ENCODE data around the gene ZFAND2A. TPM values are rescaled to one million over a fixed set of nuclear protein-coding genes. Genes with fewer than 3 reads are reported as not detected.

The ZFAND2A gene
- polyA plus RNA-seq, 1 donor (not counting 4 experiments of a cell fraction or from before 2014, with no cell fraction given) = 25.5 TPM

DNA sequence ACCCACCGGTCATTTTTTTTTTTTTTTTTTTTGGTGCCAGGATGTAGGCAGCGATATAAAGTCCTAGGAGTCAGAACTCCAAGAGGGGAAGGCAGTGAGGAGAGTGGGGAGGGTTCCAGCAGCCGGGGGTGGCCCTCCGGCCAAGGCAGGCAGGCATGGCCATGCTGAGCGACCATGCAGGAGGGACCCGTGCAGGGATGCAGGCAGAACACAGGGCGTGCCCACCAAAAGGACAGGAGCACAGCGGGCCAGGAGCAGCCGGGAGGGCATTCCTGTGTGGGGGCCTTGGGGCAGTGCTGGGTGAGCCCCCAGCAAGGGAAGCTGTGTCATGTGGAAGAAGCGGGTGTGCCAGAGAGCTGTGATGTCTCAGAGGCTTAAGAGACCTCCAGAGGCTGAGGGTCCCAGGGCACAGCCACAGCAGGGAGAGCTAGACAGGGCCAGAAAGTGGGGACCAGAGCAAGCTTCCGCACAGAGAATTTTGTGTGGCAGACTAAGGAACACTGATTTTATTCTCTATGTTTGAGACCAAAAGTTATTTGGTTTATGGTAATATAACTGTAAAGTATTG, 5.7 kb downstream of the ZFAND2A start:
- no peaks in the 10 kb centered on the region for H3K27me3 ChIP-seq (ENCODE audit: control insufficient read depth, extremely low read depth, insufficient read depth, low read length)
- dilution Hi-C loops (cut with MboI; ENCODE audit: extremely low pct_ligation_motif_present, low sequenced_read_pairs) = no loop called here
- no peak overlapping the region for H3K9ac ChIP-seq (ENCODE audit: control insufficient read depth, extremely low read depth, insufficient read depth, low read length)
- H3K27ac ChIP-seq (ENCODE audit: control insufficient read depth, insufficient read depth, low read length) = no peak overlapping the region
- no peaks in the 10 kb centered on the region for H3K9me1 ChIP-seq (ENCODE audit: control insufficient read depth, extremely low read depth, insufficient read depth, low read length)
- H2AFZ ChIP-seq (ENCODE audit: control insufficient read depth, low read length) = no peak overlapping the region
- H4K20me1 ChIP-seq (ENCODE audit: control insufficient read depth, extremely low read depth, insufficient read depth, low read length) = no peaks in the 10 kb centered on the region
- H3K4me1 ChIP-seq (ENCODE audit: control insufficient read depth, extremely low read depth, insufficient read depth, low read length) = peaks cover 11% of the 10 kb centered on the region
- no peak overlapping the region for H3K4me2 ChIP-seq (ENCODE audit: control insufficient read depth, extremely low read depth, insufficient read depth, low read depth, low read length)
- H3K9me3 ChIP-seq (ENCODE audit: control insufficient read depth, low read depth, low read length) = no peaks in the 10 kb centered on the region
- peaks cover 34% of the 10 kb centered on the region for H3K79me2 ChIP-seq (ENCODE audit: control insufficient read depth, insufficient read depth, low read length)
- FAIRE-seq (no peak), DNase-seq (ENCODE audit: low read depth, low spot score) (no peak)
- no peak overlapping the region for H3K4me3 ChIP-seq (ENCODE audit: control insufficient read depth in 2 of 3, extremely low read depth in 1 of 3, insufficient read depth in 2 of 3, low read depth in 1 of 3, low read length in 3 of 3)
- TF ChIP-seq, protein P1, sequence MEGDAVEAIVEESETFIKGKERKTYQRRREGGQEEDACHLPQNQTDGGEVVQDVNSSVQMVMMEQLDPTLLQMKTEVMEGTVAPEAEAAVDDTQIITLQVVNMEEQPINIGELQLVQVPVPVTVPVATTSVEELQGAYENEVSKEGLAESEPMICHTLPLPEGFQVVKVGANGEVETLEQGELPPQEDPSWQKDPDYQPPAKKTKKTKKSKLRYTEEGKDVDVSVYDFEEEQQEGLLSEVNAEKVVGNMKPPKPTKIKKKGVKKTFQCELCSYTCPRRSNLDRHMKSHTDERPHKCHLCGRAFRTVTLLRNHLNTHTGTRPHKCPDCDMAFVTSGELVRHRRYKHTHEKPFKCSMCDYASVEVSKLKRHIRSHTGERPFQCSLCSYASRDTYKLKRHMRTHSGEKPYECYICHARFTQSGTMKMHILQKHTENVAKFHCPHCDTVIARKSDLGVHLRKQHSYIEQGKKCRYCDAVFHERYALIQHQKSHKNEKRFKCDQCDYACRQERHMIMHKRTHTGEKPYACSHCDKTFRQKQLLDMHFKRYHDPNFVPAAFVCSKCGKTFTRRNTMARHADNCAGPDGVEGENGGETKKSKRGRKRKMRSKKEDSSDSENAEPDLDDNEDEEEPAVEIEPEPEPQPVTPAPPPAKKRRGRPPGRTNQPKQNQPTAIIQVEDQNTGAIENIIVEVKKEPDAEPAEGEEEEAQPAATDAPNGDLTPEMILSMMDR (optimal IDR thresholded peaks at IDR 0.05 in 1 of 3, IDR thresholded peaks at IDR 0.05 in 1 of 3, conservative IDR thresholded peaks at IDR 0.05 in 1 of 3; ENCODE audit: extremely low read depth in 1 of 3, insufficient read depth in 2 of 3, low read length in 3 of 3) = no peak
- TF ChIP-seq EZH2 (IDR thresholded peaks at IDR 0.05; ENCODE audit: low read length) = no peak
- peaks cover 37 to 46% of the 10 kb centered on the region in 2 experiments for H3K36me3 ChIP-seq (ENCODE audit: control insufficient read depth in 2 of 2, extremely low read depth in 1 of 2, insufficient read depth in 2 of 2, low read length in 2 of 2)

DNA sequence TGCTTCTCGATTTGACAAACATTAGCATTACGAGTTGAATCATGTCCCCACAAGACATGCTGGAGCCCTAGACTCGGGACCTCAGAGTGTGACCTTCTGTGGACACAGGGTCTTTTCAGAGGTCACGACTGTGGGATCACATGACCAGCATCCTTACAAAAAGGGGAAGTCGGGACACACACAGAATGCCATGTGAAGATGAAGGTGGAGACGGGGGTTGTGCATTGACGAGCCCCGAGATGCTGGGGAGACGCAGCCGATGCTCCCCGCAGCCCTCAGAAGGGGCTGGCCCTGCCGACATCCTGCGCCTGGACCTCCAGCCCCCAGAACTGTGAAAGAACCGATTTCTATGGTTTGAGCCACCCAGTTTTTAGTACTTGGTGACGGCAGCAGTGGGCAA, 7.5 kb downstream of the ZFAND2A start:
- Histone ChIP-seq H3K4me2 (ENCODE audit: control insufficient read depth, extremely low read depth, insufficient read depth, low read depth, low read length) (no peak overlapping the region), H3K4me3 (ENCODE audit: control insufficient read depth in 2 of 3, extremely low read depth in 1 of 3, insufficient read depth in 2 of 3, low read depth in 1 of 3, low read length in 3 of 3) (no peak overlapping the region), H3K36me3 (ENCODE audit: control insufficient read depth in 2 of 2, extremely low read depth in 1 of 2, insufficient read depth in 2 of 2, low read length in 2 of 2) (peaks cover 37 to 46% of the 10 kb centered on the region in 2 experiments), H3K27me3 (ENCODE audit: control insufficient read depth, extremely low read depth, insufficient read depth, low read length) (no peaks in the 10 kb centered on the region), H3K9ac (ENCODE audit: control insufficient read depth, extremely low read depth, insufficient read depth, low read length) (no peak overlapping the region), H4K20me1 (ENCODE audit: control insufficient read depth, extremely low read depth, insufficient read depth, low read length) (no peaks in the 10 kb centered on the region), H2AFZ (ENCODE audit: control insufficient read depth, low read length) (no peak overlapping the region), H3K4me1 (ENCODE audit: control insufficient read depth, extremely low read depth, insufficient read depth, low read length) (peaks cover 3% of the 10 kb centered on the region), H3K9me3 (ENCODE audit: control insufficient read depth, low read depth, low read length) (no peaks in the 10 kb centered on the region), H3K79me2 (ENCODE audit: control insufficient read depth, insufficient read depth, low read length) (peaks cover 17% of the 10 kb centered on the region), H3K27ac (ENCODE audit: control insufficient read depth, insufficient read depth, low read length) (no peak overlapping the region), H3K9me1 (ENCODE audit: control insufficient read depth, extremely low read depth, insufficient read depth, low read length) (no peaks in the 10 kb centered on the region)
- FAIRE-seq (no peak), DNase-seq (ENCODE audit: low read depth, low spot score) (no peak)
- dilution Hi-C loops (cut with MboI; ENCODE audit: extremely low pct_ligation_motif_present, low sequenced_read_pairs) = no loop called here
- no peak for TF ChIP-seq EZH2 (IDR thresholded peaks at IDR 0.05; ENCODE audit: low read length)
- TF ChIP-seq, protein P1 (optimal IDR thresholded peaks at IDR 0.05 in 1 of 3, IDR thresholded peaks at IDR 0.05 in 1 of 3, conservative IDR thresholded peaks at IDR 0.05 in 1 of 3; ENCODE audit: extremely low read depth in 1 of 3, insufficient read depth in 2 of 3, low read length in 3 of 3) = no peak

Data from keratinocyte (primary cell).